Measurements from ENCODE around the gene FAM193A. TPM values are rescaled to one million over a fixed set of nuclear protein-coding genes. Genes with fewer than 3 reads are reported as not detected.

FAM193A gene
- polyA plus RNA-seq, 1 experiment, result 5.9 TPM

DNA sequence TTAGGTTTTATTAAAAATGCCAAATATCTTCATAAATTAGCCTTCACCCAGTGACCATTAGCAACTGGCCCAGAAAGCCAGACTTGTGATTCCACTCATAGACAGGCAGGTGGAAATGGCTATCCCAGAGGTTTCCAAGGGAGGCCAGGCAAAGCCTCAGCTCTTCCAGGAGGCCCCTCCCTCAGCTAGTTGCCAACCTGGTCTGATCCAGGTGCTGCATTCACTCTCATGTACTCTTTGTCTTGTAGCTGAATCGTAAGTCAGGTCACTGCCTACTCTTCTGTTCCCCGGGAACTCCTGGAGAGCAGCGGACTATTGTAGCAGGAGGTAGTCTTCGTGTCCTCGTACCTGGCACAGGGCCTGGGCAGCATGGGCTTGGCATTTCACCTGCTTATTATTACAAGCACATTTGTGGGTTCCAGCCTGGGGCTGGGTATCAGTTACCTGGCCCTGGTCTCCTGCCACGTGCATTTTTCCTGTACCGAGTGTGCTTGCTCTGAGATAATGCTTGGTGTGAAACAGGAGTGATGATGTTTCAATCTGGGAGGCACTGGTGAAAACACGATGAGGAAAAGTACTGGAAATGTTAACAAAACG, 101.6 kb downstream of the FAM193A start:
- ChIA-PET POLR2A (no interaction called here), CTCF (interaction anchor here (0.6 to 1.0 kb wide), 2 partner anchors 10 to 425 kb away, joined by 3 read pairs; no protein-coding TSS in a partner anchor)
- H3K4me3 ChIP-seq (ENCODE audit: low read depth, low read length), result no peak overlapping the region
- no peak for TF ChIP-seq CTCF (IDR thresholded peaks at IDR 0.05; ENCODE audit: insufficient read depth, low read depth, low read length)
- H3K36me3 ChIP-seq (ENCODE audit: control insufficient read depth, insufficient read depth, low read length), result peaks cover 15% of the 10 kb centered on the region
- DNase-seq (ENCODE audit: low read depth), result no peak
- no peaks in the 10 kb centered on the region for H3K27me3 ChIP-seq (ENCODE audit: control insufficient read depth, insufficient read depth, low read length)

DNA sequence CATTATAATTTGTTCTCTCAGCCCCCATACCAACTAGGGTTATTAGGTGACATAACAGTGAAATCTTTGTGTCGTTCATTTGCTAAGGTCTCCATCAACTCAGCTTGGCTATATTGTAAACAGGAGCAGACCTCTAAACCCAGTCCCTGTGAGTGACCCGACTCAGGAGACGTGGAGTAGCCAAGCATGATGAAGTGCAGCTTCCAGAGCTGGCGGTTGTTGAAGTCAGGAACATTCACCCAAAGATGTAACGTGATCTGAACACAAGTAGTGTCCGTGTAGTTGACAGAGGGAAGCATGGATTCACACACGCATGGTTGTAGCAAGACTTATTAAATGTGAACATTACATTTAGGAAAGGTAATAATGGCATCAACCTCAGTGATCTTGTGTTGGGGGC, 102.3 kb downstream of the FAM193A start:
- no peak overlapping the region for H3K4me3 ChIP-seq (ENCODE audit: low read depth, low read length)
- POLR2A ChIA-PET, result no interaction called here
- TF ChIP-seq CTCF (IDR thresholded peaks at IDR 0.05; ENCODE audit: insufficient read depth, low read depth, low read length), result no peak
- peaks cover 15% of the 10 kb centered on the region for H3K36me3 ChIP-seq (ENCODE audit: control insufficient read depth, insufficient read depth, low read length)
- no peak for DNase-seq (ENCODE audit: low read depth)
- no peaks in the 10 kb centered on the region for H3K27me3 ChIP-seq (ENCODE audit: control insufficient read depth, insufficient read depth, low read length)
- CTCF ChIA-PET, result interaction anchor here (1.0 kb wide), 1 partner anchor 9 kb away, joined by 3 read pairs; no protein-coding TSS in a partner anchor

DNA sequence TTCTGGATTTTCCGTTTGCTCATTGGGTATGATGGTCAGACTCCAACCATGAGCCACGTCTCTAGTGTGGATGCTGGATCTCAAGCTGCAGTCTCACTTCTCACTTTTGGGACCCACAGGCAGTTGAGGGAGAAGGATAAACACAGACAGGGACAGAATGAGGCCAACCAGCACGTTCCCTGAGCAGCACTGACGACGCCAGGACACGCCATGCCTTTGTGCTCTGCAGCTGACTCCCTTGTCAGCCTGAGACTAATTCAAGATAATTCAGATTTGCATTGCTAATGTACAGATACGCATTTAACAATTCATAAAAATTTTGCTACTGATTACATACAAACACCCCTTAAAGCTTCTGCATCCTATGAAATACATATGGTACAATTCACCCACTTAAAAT, 106.5 kb downstream of the FAM193A start:
- Histone ChIP-seq H3K27me3 (ENCODE audit: control insufficient read depth, insufficient read depth, low read length) (no peaks in the 10 kb centered on the region), H3K36me3 (ENCODE audit: control insufficient read depth, insufficient read depth, low read length) (peaks cover 23% of the 10 kb centered on the region), H3K4me3 (ENCODE audit: low read depth, low read length) (no peak overlapping the region)
- no peak for DNase-seq (ENCODE audit: low read depth)
- TF ChIP-seq CTCF (IDR thresholded peaks at IDR 0.05; ENCODE audit: insufficient read depth, low read depth, low read length), result no peak
- ChIA-PET CTCF (no interaction called here), POLR2A (no interaction called here)

DNA sequence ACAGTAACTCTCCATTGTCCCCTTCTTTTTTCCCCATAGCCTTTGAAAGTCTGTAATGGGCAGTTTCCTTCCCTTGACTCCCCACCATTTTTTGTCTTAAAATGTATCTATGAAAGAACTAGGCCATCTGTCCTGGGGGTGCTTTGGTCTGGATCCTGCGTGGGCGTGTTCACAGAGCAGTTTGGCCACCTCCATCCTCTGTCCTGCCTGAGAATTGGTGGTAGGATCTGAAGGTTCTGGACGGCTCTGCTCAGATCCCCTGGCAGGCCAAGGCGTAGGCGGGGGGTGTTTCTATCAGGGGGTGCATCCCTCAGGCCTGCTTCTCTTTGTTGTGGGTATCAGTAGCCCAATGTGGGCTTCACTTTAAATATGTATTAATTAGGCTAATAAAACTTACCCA, 107.1 kb downstream of the FAM193A start:
- no peaks in the 10 kb centered on the region for H3K27me3 ChIP-seq (ENCODE audit: control insufficient read depth, insufficient read depth, low read length)
- ChIA-PET CTCF (no interaction called here), POLR2A (no interaction called here)
- no peak overlapping the region for H3K4me3 ChIP-seq (ENCODE audit: low read depth, low read length)
- TF ChIP-seq CTCF (IDR thresholded peaks at IDR 0.05; ENCODE audit: insufficient read depth, low read depth, low read length), result no peak
- H3K36me3 ChIP-seq (ENCODE audit: control insufficient read depth, insufficient read depth, low read length), result peaks cover 25% of the 10 kb centered on the region
- DNase-seq (ENCODE audit: low read depth), result no peak

DNA sequence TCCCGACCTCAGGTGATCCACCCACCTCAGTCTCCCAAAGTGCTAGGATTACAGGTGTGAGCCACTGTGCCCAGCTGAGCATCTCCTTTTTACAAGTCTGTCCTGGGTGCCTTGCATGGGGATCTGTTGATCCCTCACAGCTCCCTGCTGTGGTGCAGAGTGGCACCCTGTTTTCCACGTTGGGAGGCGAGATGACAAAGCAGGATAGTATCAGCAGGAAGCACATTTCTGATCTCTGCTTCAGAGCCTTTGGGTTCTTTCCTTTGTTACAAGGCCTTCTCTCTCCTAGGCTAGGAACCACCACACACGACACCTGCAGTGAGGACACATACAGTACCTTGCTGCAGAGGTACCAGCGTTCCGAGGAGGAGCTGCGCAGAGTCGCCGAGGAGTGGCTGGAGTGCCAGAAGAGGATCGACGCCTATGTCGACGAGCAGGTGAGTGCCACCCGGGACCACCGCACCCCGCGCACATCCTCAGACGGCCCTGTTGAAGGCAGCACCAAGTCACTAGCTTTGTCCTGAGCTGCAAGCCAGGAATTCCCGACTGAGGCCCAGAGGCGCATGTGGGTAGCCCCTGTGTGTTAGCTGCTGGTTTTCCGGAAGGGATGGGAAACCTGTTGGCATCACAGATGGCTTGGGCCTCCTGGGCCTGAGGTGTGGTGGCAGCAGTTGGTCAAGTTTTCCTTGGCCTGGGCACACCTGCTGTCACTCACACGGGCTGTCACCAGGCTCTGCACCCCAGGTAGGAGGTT, 110.1 kb downstream of the FAM193A start:
- peaks cover 26% of the 10 kb centered on the region for H3K36me3 ChIP-seq (ENCODE audit: control insufficient read depth, insufficient read depth, low read length)
- CTCF ChIA-PET, result interaction anchor here (1.3 kb wide), 1 partner anchor 27 kb away, joined by 3 read pairs; no protein-coding TSS in a partner anchor

More for the DNA sequence above, 110.1 kb downstream of the FAM193A start:
- no peak for DNase-seq (ENCODE audit: low read depth)
- no peak for TF ChIP-seq CTCF (IDR thresholded peaks at IDR 0.05; ENCODE audit: insufficient read depth, low read depth, low read length)
- Histone ChIP-seq H3K27me3 (ENCODE audit: control insufficient read depth, insufficient read depth, low read length) (no peaks in the 10 kb centered on the region), H3K4me3 (ENCODE audit: low read depth, low read length) (no peak overlapping the region)
- POLR2A ChIA-PET, result no interaction called here
